ENCODE data around the gene IL11RA.

The IL11RA gene

DNA sequence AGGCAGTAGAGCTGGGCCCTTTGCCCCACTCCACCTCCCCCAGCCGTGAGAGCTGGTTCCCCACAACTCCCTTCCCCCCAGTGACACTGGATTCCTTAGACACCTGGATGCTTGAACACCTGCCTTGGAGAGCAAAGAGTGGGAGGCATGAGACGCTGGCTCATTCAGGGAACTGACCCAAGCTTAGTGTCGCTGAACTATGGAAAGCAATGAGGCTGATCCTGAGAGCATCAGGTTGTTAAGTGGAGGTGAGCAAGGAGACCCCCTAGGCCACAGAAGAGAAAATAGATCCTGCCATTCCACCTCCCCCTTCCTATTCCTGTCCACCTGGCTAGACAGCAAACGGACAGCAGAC lies 37.1 kb downstream of the IL11RA start:
- no peak overlapping the region for H3K27ac ChIP-seq
- no peak for TF ChIP-seq ZFX (IDR thresholded peaks at IDR 0.05; ENCODE audit: borderline replicate concordance)
- TF ChIP-seq, protein P1, sequence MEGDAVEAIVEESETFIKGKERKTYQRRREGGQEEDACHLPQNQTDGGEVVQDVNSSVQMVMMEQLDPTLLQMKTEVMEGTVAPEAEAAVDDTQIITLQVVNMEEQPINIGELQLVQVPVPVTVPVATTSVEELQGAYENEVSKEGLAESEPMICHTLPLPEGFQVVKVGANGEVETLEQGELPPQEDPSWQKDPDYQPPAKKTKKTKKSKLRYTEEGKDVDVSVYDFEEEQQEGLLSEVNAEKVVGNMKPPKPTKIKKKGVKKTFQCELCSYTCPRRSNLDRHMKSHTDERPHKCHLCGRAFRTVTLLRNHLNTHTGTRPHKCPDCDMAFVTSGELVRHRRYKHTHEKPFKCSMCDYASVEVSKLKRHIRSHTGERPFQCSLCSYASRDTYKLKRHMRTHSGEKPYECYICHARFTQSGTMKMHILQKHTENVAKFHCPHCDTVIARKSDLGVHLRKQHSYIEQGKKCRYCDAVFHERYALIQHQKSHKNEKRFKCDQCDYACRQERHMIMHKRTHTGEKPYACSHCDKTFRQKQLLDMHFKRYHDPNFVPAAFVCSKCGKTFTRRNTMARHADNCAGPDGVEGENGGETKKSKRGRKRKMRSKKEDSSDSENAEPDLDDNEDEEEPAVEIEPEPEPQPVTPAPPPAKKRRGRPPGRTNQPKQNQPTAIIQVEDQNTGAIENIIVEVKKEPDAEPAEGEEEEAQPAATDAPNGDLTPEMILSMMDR (IDR thresholded peaks at IDR 0.05), result no peak

DNA sequence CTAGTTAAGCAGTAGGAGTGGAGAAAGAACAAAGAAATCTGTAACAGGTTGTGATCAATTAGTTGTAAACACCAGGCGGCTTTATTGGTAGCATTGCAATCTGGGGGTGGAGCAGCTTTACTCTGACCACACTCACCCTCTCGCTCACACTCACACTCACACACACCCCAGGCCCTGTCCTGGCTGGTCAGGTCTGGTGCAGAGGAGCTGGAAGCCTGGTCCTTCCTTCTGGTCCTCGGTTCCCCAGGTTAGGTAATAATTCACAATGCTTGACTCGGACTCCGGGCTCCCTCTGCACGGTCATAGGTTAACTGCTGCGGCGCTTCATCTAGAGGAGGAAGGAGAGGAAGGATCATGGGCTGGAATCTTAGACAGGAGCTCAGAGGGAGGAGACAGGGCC lies 37.5 kb downstream of the IL11RA start:
- TF ChIP-seq, protein P1 (IDR thresholded peaks at IDR 0.05), result no peak
- TF ChIP-seq ZFX (IDR thresholded peaks at IDR 0.05; ENCODE audit: borderline replicate concordance), result no peak
- no peak overlapping the region for H3K27ac ChIP-seq

DNA sequence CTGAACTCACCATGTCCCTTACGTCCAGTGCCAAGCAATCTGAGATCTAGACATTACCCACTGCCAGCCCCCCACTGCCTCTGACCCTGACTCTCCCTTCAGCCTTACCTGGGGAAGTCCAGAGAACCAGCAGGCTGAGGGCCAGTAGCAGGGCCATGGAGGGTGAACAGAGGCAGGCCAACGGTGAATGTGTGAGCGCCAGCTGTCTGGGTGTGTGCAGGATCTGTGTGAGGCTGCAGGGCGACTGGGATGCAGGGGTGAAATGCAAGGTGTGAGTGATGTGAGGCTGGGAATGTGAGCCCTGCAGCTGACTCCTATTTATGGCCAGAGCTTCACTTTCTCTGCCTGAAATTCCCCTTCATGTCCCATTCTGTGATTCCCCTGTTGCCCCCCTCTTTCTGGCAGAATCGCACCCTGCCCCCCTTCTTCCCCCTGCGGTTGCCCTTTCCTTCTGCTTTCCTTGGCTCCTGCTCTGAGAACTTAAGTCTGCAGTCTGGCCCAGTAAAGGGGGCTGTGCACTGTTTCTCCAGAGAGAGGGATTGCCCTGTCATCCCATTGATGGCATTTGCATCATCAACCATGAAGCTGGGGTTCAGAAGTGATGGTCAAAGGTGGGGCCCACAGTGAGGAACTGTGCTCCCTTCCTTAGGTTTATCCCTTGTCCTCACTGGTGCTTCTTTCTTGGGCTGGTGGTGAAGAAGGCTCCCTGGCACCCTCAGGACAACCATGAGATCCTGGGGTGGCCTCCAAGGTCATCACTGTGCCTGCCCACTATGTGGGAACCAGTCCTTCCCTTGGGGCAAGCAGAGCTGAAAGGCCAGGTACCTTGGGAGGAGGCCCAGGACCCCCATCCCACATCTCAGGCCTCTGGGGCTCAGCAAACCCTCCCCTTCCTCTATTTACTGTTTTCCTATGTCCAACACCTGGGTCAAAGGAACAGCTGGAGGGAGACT lies 39.3 kb downstream of the IL11RA start, which contains the start of gene CCL19:
CCL19 (minus strand) TSS at position 294 of the 953 bp plus-strand sequence; CDS start at position 157, 137 bp downstream.
- TF ChIP-seq, protein P1 (IDR thresholded peaks at IDR 0.05), result no peak
- no peak for TF ChIP-seq ZFX (IDR thresholded peaks at IDR 0.05; ENCODE audit: borderline replicate concordance)
- H3K27ac ChIP-seq, result no peak within 1 kb of the TSS

DNA sequence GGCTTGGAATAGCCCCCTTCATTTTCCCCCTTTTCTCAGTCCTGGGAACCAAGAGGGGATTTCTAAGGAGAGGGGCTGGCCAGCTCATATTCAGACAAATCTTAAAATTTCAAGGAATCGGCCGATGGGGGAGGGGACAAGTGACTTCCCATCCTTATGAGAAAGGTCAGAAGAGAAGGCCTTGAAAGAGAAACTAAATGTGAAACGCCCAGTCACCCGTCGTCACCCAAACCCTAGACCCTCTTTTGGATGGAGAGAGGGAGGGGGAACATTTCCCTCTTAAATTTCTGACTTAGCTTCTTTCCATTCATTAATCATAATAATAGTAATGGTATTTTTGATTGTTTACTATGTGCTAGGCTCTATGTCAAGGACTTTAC lies 39.9 kb downstream of the IL11RA start:
- TF ChIP-seq ZFX (IDR thresholded peaks at IDR 0.05; ENCODE audit: borderline replicate concordance), result no peak
- TF ChIP-seq, protein P1 (IDR thresholded peaks at IDR 0.05), result no peak
- no peak overlapping the region for H3K27ac ChIP-seq

DNA sequence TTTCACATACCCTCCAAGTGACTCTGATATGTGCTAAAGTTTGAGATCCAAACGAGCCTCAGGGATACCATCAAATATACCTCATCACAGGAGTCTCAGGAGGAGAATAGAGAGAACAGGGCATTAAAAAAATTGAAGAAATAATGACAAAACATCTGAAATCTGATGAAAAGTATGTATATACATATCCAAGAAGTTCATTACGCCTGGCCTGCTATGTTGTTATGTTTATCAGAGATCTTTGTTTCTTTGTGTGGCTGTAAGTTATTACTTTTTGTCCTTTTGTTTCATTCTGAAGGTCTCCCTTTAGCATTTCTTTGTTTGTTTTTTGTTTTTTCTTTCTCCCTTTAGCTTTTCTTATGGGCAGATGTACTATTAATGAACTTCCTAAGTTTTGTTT lies 41.6 kb downstream of the IL11RA start:
- no peak for TF ChIP-seq ZFX (IDR thresholded peaks at IDR 0.05; ENCODE audit: borderline replicate concordance)
- TF ChIP-seq, protein P1 (IDR thresholded peaks at IDR 0.05), result no peak
- no peak overlapping the region for H3K27ac ChIP-seq

DNA sequence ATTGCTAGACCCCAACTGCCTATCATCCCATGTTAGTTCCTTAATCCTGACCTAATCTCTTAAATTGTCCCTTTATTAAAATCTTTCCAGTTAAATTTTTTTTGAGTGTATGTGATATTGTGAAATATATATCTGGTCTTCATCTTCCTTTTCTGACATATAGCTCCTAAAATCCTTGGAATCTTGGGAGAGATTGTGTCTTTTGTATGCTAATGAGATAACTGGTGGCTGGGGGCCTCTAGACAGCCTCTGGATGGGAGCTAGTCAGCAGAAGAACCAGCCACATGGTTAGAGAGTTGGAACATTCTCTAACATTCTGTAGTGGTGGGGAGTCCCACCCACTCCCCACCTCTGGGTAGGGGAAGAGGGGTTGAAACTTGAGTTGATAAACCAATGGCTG lies 42.8 kb downstream of the IL11RA start:
- no peak overlapping the region for H3K27ac ChIP-seq
- TF ChIP-seq, protein P1 (IDR thresholded peaks at IDR 0.05), result no peak
- no peak for TF ChIP-seq ZFX (IDR thresholded peaks at IDR 0.05; ENCODE audit: borderline replicate concordance)
